ENCODE results near the gene BOC. TPM values are rescaled to one million over a fixed set of nuclear protein-coding genes. Genes with fewer than 3 reads are reported as not detected.

BOC gene
- total and polyA plus RNA-seq, 2 of the 8 experiments (the other 6 are each of a cell fraction or from before 2014, with no cell fraction given): 6.9 to 9.3 TPM

DNA sequence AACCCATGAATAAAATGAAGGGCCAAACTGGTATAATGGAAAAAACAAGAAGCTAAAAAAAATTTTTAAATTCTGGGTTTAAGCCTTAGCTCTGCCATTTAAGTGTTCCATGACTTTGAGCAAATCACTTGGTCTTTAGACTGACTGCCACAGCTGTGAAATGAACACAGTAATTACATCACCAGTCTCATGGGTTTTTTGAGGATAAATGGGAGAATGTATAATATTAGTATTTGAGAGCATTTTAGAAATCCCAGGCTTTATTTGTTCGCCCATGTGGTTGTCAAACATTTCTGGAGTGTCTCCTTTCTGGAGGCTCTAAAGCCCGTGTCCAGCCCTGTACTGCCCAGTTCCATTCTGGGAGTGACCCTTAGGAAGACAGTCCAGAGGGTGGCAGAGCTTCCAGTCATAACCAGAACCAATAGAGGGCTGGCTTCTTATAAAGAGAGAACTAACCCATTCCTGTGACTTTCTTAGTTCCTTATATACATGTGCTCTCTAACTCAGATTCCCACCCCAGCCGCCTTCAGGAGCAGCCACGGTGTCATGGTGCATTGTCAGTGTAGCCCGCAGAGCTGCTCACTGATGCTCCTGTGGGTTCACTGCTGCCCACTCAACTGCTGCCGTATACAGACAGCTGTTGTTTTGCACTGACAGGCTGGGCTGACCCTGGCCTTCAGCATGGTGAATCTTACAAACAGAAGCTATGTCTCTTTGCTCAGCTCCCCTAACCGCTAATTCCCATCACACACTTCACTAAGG, 44.7 kb downstream of the BOC start:
- no peak for FAIRE-seq
- no peak overlapping the region for H3K9ac ChIP-seq (replicated peaks in 1 of 4; ENCODE audit: extremely low read depth in 1 of 4, low read depth in 3 of 4, low read length in 3 of 4)
- 87% methylated on average over 7 of the region's 7 CpGs; no CpG with 5 or more reads in 1 of the 2 experiments for WGBS, 2 experiments (ENCODE audit: extremely low coverage in 1 of 2, insufficient coverage in 1 of 2, insufficient read length in 1 of 2, insufficient replicate concordance in 2 of 2, low coverage in 1 of 2, low lambda C conversion rate in 2 of 2, missing lambda C conversion rate in 1 of 2)
- no peak for TF ChIP-seq SIRT6 (IDR thresholded peaks at IDR 0.05; ENCODE audit: low read length)
- TF ChIP-seq POU5F1 (IDR thresholded peaks at IDR 0.05; ENCODE audit: low read depth, low read length): no peak
- no peak for TF ChIP-seq POLR2AphosphoS5 (IDR thresholded peaks at IDR 0.05; ENCODE audit: low read depth, low read length)
- TF ChIP-seq, protein P1, sequence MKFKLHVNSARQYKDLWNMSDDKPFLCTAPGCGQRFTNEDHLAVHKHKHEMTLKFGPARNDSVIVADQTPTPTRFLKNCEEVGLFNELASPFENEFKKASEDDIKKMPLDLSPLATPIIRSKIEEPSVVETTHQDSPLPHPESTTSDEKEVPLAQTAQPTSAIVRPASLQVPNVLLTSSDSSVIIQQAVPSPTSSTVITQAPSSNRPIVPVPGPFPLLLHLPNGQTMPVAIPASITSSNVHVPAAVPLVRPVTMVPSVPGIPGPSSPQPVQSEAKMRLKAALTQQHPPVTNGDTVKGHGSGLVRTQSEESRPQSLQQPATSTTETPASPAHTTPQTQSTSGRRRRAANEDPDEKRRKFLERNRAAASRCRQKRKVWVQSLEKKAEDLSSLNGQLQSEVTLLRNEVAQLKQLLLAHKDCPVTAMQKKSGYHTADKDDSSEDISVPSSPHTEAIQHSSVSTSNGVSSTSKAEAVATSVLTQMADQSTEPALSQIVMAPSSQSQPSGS (IDR thresholded peaks at IDR 0.05; ENCODE audit: low read length): no peak
- TF ChIP-seq BCL11A (IDR thresholded peaks at IDR 0.05; ENCODE audit: low read depth in 2 of 2, low read length in 2 of 2): no peak
- no peak for TF ChIP-seq BRCA1 (IDR thresholded peaks at IDR 0.05; ENCODE audit: low read depth, low read length)
- no peak for TF ChIP-seq CHD2 (IDR thresholded peaks at IDR 0.05; ENCODE audit: low read length)
- TF ChIP-seq RBBP5 (IDR thresholded peaks at IDR 0.05; ENCODE audit: borderline replicate concordance, low read depth, low read length): no peak
- TF ChIP-seq NRF1 (IDR thresholded peaks at IDR 0.05; ENCODE audit: low read depth, low read length): no peak
- TF ChIP-seq JUND (IDR thresholded peaks at IDR 0.05; ENCODE audit: low read length): no peak
- no peak for TF ChIP-seq EP300 (IDR thresholded peaks at IDR 0.05; ENCODE audit: borderline replicate concordance in 1 of 2, low read depth in 2 of 2, low read length in 2 of 2)

More for the DNA sequence above, 44.7 kb downstream of the BOC start:
- Histone ChIP-seq H3K36me3 (ENCODE audit: control insufficient read depth in 2 of 4, insufficient read depth in 4 of 4, low read length in 3 of 4) (no peaks in the 10 kb centered on the region), H2AK5ac (ENCODE audit: low read depth, low read length) (no peak overlapping the region), H3K27me3 (replicated peaks in 1 of 4; ENCODE audit: control insufficient read depth in 3 of 4, extremely low read depth in 1 of 4, insufficient read depth in 3 of 4, low read length in 3 of 4) (no peaks in the 10 kb centered on the region), H3K18ac (ENCODE audit: extremely low read depth, low read length) (no peak overlapping the region), H3K23ac (ENCODE audit: insufficient read length) (no peak overlapping the region), H3K4me1 (replicated peaks in 1 of 4; ENCODE audit: control insufficient read depth in 3 of 4, insufficient read depth in 4 of 4, low read length in 3 of 4) (peaks cover 0 to 5% (median 4%) of the 10 kb centered on the region in 4 experiments; a peak in 4 of 7 replicates), H3K14ac (ENCODE audit: insufficient read length) (no peak overlapping the region), H3K4me3 (ENCODE audit: extremely low read depth in 1 of 4, insufficient read depth in 2 of 4, low read depth in 3 of 4, low read length in 4 of 4) (no peak overlapping the region), H3K4me2 (ENCODE audit: insufficient read depth in 1 of 2, low read depth in 2 of 2, low read length in 2 of 2) (no peak overlapping the region), H4K5ac (ENCODE audit: insufficient read length, low read depth, low read length) (no peak overlapping the region), H3K79me1 (ENCODE audit: low read depth, low read length) (no peaks in the 10 kb centered on the region), H3K56ac (replicated peaks; ENCODE audit: insufficient read length, low read depth, low read length) (no peak overlapping the region), H4K20me1 (replicated peaks in 1 of 2; ENCODE audit: control insufficient read depth in 1 of 2, insufficient read depth in 2 of 2, low read length in 2 of 2) (peaks cover 0 to 2% of the 10 kb centered on the region in 2 experiments), H4K8ac (ENCODE audit: extremely low read depth, insufficient read depth, low read length) (no peak overlapping the region; the same call in 1 of the 2 replicates), H3K4ac (replicated peaks; ENCODE audit: insufficient read length, low read depth, low read length) (no peak overlapping the region), H2AFZ (ENCODE audit: low read length) (no peak overlapping the region), H2BK12ac (ENCODE audit: low read depth, low read length) (no peak overlapping the region), H2BK5ac (ENCODE audit: low read depth, low read length) (no peak overlapping the region), H3K23me2 (ENCODE audit: low read depth, low read length) (no peaks in the 10 kb centered on the region), H3K27ac (ENCODE audit: low read depth, low read length) (no peak overlapping the region), H2BK20ac (ENCODE audit: low read length) (no peak overlapping the region), H4K91ac (replicated peaks; ENCODE audit: insufficient read length, low read length) (no peak overlapping the region), H3K79me2 (ENCODE audit: control insufficient read depth in 1 of 2, insufficient read depth in 2 of 2, low read length in 2 of 2) (no peaks in the 10 kb centered on the region), H2BK120ac (replicated peaks; ENCODE audit: low read depth, low read length) (no peak overlapping the region), H3K9me3 (ENCODE audit: insufficient read depth in 2 of 2, low read depth in 1 of 2, low read length in 1 of 2) (no peaks in the 10 kb centered on the region), H2BK15ac (ENCODE audit: low read length) (no peak overlapping the region)
- DNase-seq (ENCODE audit: low read depth in 1 of 2, low spot score in 2 of 2): no peak
- ChIA-PET CTCF (ENCODE audit: partially characterized antibody) (interaction anchor here (1.1 to 5.6 kb wide), 18 partner anchors 9 to 200 kb away, joined by 3 to 63 read pairs (median 7); partner anchors contain the start of gene BOC), POLR2A (ENCODE audit: partially characterized antibody) (no interaction called here)
